Stimulated activated CD8-positive, alpha-beta memory T cell treated with anti-CD3 and anti-CD28 coated beads, Interleukin-4, amount 100 ng/mL, for 4 hours (primary cell): ENCODE measurements around the gene TTI1.
A peak's percentile ranks its signal among the peaks of the same experiment; 100 is the strongest.
"Not testable (repeated sequence)": the region's sequence is repeated elsewhere in the genome, so short reads cannot be mapped to it uniquely, and the experiment has no call there.

ENCODE experiments used
- DNase-seq, 2 donors: peaks; one replicate each; pipeline ENCODE4 v3.0.0-alpha.2; 2020; ENCODE audit warnings: low read depth in 2 of 2, low spot score in 1 of 2

TTI1 gene

DNA sequence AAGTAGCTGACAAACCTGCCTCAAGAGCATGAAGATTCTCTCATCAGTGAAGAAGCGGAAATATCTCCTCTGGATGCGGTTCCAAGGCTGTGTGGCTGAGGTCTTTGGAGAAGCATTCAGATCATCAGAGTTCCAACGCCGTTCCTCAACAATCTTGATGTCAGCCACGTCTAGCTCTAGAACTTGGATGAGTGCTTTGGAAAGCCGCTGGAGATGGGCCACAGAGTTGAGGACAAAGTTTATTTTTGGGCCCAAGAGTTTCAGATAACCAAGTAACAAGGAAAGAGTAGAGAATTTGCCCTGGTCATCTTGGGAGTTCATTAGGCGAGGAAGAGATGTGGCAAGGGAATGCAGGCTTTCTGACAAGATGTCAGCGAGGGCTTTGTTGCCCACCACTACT lies 20.9 kb downstream of the TTI1 start:
- DNase-seq, result no peak

DNA sequence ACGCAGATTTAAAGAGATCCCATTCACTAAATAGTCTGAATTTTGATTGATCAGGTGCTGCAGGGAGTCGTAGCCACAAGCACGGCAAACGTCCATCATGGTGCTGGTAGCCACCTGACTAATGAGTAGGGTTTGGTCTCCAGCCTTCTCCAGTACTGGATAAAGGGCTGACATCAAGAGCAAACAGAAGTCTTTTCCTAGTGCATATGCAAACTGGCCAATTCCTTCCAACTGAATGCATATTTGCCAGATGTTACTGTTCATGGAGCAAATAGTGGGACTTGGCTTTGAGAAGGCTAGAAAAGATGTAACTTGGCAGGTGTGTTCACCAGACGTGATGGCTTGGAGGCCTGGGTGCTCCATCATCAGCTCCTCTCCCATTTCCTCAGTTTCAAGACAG lies 21.6 kb downstream of the TTI1 start:
- no peak for DNase-seq

DNA sequence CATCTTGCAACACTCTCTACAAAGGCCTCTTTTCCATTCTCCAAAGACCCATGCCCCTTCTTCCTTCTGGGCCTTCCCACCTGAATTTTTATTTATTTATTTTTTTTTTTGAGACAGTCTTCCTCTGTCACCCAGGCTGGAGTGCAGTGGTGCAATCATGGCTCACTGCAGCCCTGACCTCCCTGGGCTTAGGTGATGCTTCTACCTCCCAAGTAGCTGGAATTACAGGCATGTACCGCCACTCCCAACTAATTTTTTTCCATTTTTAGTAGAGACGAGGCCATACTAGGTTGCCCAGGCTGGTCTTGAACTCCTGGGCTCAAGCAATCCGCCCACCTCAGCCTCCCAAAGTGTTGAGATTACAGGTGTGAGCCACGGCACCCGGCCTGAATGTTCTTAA lies 23.8 kb downstream of the TTI1 start:
- not testable (repeated sequence) for DNase-seq

DNA sequence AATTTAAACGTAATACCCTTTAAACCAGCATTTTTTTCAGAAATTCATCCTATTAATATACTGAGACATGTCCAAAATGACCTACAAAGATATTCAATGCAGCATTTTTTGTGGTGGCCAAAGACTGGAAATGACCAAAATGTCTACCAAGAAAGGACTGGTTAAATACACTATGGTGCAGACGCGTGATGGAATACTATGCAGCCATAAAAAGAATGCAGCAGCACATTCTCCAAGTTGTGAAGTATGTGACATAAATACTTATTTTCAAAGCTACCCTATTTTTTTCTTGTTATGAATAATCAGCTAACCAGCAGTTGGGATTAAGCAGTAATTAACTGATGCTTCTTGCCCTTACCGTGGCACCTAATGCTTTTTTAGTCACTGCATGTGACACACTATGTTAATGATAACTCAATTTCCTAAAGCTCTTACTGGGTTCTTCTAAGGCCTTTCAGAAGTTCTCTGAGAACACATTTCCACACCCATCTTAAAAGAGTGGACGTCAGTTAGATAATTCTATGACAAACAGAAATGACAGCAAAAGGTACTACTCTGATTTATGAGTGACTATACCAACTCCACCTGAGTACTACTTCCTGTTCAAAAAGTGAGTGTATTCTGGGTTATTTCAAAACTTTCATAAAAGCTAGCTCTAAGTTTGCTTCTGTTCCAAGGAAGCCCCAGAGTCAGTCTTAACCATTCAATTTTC lies 24.9 kb downstream of the TTI1 start:
- no peak for DNase-seq

- no peak for DNase-seq
Observed at GRCh38 chr20:38007526-38007925, 25.7 kb downstream of the TTI1 start.

DNA sequence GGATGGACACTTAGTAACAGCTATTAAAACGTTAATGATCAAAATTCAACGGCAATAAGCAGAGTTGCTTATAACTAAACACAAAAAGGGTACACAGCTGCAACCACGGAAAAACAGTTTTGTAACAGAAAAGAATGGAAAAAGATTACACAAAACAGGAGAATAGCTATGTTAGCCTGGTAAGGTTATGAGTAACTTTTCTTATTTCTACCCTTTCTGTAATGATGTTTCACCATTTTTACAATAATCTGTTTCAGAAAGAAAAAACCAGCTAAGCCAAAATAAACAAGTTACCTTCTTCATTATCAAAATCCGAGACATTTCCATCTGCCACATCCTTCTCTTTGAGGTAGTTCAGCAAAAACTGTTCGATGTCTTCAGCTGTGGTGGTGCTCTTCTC lies 27.4 kb downstream of the TTI1 start:
- no peak for DNase-seq

- DNase-seq, result no peak
Observed at GRCh38 chr20:38004416-38004815, 28.8 kb downstream of the TTI1 start.

DNA sequence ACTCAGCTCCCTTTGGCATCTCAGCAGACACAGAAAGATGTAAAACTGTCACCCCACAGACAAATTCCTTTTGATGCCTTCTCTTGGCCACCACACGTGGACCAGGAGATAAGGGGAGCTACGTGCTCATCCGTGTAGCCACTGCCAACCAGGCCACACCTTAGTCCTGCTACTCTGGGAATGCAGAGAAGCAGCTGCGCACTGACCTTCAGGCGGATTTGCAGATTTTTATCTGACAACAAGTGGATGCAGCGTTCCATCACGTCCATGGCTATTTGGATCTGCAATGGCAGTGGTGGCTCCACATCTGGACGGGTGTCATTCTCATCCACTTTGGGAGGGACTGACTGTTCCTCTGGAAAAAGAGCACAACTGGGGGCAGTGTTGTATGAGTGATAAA lies 30.8 kb downstream of the TTI1 start:
- DNase-seq, result no peak

GRCh38 chr20:38001981-38002380 lies 31.3 kb downstream of the TTI1 start:
- no peak for DNase-seq

DNA sequence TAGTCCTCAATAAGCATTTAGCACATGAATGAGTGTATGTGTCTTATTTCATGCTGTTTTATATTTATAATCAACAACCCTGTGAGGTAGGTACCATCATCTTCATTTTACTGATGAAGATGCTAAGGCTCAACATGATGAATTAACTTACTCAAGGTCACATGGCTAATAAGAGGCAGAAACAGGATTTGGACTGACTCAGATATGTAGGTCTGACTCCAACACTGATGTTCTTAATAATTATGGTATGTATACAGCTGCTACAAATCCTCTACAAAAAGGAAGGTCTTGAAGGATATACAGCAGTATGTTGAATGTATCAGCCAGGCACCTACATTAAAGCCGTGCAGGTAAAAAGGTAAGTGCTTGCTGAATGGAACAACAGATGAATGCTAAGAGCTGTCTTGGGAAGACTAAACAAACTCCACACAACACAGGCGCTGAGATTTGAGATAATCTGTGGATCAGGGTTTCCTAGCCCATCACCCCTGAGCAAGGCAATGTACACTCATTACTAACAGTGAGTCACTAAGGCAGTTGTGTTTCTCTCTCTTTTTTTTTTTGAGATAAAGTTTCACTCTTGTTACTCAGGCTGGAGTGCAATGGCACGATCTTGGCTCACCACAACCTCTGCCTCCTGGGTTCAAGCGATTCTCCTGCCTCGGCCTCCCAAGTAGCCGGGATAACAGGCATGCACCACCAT lies 31.9 kb downstream of the TTI1 start:
- no peak for DNase-seq

DNA sequence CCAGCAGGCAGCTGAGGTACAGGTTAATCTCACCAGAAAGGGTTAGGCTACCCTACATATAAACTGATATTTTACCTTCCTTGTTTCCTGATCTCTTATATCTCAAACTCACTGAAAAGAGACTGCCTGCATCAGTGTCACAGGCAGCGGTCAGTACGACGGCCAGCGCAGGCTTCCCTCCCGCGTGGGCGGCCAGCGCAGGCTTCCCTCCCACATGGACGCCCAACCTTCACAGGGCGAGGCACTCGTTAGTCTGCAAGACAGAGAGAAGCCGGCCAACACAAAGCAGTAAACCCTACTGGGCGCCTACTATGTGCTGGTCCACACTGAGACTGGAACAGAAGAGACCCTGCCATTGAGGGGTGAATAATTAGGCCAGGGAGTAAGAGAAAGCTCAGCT lies 33.0 kb downstream of the TTI1 start:
- DNase-seq, result no peak

DNA sequence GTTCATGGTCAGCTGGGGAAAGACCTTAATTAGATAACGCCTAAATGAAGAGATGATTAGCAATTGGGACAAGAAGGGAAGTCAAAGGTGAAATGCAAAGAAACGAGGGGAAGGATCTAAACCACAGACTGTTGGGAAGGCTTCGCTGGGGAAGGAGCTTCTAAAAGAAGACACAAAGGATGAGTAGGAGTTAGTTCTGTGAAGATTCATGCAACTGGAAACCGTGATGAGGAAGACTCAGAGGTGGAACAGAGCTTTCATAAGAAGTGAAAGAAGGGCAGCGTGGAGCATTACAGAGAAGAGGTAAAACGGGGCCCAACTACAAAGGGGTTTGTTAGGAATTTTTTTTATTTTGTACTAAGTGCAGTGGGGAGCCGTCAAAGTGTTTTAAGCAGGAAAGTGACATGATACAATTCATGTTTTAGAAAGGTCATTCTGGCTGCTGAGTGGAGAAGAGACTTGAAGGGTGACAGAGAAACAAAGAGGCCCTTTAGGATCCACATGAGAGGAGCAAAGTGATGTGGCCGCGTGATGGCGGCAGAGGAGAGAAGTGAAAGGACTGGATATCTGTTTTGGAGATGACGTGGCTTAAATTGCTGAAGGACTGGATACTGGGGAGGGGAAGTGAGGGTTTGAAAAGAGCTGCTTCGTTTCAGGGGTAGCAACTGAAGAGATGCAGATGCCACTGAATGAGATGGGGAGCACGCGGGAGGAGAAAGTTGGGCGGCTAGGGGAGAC lies 33.6 kb downstream of the TTI1 start:
- DNase-seq, result no peak

GRCh38 chr20:37997516-37997915 lies 35.7 kb downstream of the TTI1 start:
- DNase-seq, result no peak

GRCh38 chr20:37995856-37996605 lies 37.2 kb downstream of the TTI1 start:
- no peak for DNase-seq

DNA sequence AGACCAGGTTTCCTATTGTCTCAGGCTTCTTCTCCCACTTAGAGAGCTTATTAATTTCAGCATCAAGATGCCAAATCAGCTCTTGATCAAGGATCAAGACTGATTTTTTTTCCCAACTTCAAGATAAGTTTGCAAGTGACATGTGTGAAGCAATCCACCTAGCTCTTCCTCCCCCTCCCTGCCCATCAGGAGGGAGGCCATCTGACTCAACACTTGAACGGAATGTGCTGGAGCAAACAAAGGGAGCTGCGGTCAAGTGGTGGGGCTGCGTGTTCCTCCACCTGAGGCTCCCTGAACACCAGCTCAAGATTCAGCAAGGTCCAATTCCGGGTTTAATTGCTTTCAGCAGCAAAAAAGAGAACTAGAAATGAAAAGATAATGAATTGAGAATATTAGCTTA lies 38.7 kb downstream of the TTI1 start:
- no peak for DNase-seq

GRCh38 chr20:37992802-37993409 lies 40.4 kb downstream of the TTI1 start:
- DNase-seq, result no peak

GRCh38 chr20:37991908-37992307 lies 41.3 kb downstream of the TTI1 start:
- no peak for DNase-seq

- DNase-seq, result no peak
Observed at GRCh38 chr20:37991157-37991866, 41.9 kb downstream of the TTI1 start.

DNA sequence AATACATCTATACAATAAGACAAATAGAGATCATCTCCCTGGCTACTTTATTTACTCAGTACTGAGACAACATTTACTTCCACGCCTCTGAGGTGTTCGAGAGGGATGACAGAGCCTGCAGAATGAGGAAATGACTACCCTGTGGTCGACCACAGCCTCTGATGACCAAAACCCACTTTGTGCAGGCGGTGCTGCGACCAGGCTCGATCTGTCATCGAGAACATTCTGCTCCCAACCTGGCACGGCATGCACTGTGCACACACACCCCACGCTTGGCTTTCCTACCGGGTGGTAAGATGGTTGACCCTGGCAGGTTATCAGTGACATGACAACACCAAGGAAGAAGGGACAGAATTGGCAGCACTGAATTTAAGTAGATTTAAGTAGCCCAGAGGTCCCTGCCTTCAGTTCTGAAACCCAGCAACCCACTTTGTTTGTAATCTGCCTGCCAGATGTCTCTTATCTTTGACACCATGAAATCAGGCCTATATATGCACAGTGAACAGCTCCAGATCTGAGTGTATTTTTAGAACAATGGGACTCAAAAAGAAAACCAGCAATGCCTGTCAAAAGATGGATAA lies 42.6 kb downstream of the TTI1 start:
- peak; percentile 8 to 31 for DNase-seq
